Neuronal stem cell (in vitro differentiated cells): ENCODE results near the gene SLC6A18.
"Not testable (repeated sequence)": the region's sequence is repeated elsewhere in the genome, so short reads cannot be mapped to it uniquely, and the experiment has no call there.

ENCODE experiments used
- DNase-seq: peaks from one replicate; pipeline ENCODE4 v3.0.0-alpha.2; 2013; ENCODE audit warnings: low spot score
- H2AFZ ChIP-seq: one replicate; pipeline ENCODE4 v1.6.1; 2013; ENCODE audit warnings: mild to moderate bottlenecking, low read length, inconsistent platforms
- H2AK5ac ChIP-seq: 2 replicates; pipeline ENCODE4 v1.6.1; 2013; ENCODE audit warnings: low read depth, mild to moderate bottlenecking, inconsistent platforms, low read length, moderate library complexity, mixed read lengths
- H2BK120ac ChIP-seq: 2 replicates; pipeline ENCODE4 v1.6.1; 2013; ENCODE audit warnings: low read depth, mild to moderate bottlenecking, inconsistent platforms, low read length, moderate library complexity, mixed read lengths
- H2BK12ac ChIP-seq: one replicate; pipeline ENCODE4 v1.6.1; 2013; ENCODE audit warnings: low read length, inconsistent platforms
- H2BK15ac ChIP-seq: 2 replicates; pipeline ENCODE4 v1.6.1; 2013; ENCODE audit warnings: mild to moderate bottlenecking, low read length, inconsistent platforms, mixed read lengths
- H2BK5ac ChIP-seq: one replicate; pipeline ENCODE4 v1.6.1; 2013; ENCODE audit warnings: inconsistent platforms, mild to moderate bottlenecking, low read length, moderate library complexity
- H3K14ac ChIP-seq: one replicate; pipeline ENCODE4 v1.6.1; 2013; ENCODE audit warnings: low read length, inconsistent platforms
- H3K18ac ChIP-seq: 2 replicates; pipeline ENCODE4 v1.6.1; 2013; ENCODE audit warnings: low read length, inconsistent platforms
- H3K23ac ChIP-seq: 2 replicates; pipeline ENCODE4 v1.6.1; 2013; ENCODE audit warnings: low read depth, mild to moderate bottlenecking, mixed read lengths, low read length, inconsistent platforms; ENCODE audit not compliant: poor library complexity
- H3K27ac ChIP-seq: replicated peaks from 3 replicates; pipeline ENCODE4 v1.5.1; 2013; ENCODE audit warnings: low read length, inconsistent platforms
- H3K27me3 ChIP-seq, 3 experiments: 2 replicates each; pipeline ENCODE4 v1.6.1; 2013; ENCODE audit warnings: low read length in 3 of 3, mild to moderate bottlenecking in 2 of 3, inconsistent platforms in 1 of 3, low read depth in 1 of 3, mixed read lengths in 1 of 3, moderate library complexity in 1 of 3; ENCODE audit not compliant: control insufficient read depth in 3 of 3, insufficient read depth in 3 of 3
- H3K36me3 ChIP-seq, 2 donors: replicated peaks in 1 of 2; 2 replicates each; pipeline ENCODE4 v1.6.1; 2013; ENCODE audit warnings: low read length in 2 of 2; ENCODE audit not compliant: control insufficient read depth in 2 of 2, insufficient read depth in 2 of 2
- H3K4ac ChIP-seq: 2 replicates; pipeline ENCODE4 v1.6.1; 2013; ENCODE audit warnings: inconsistent platforms, mild to moderate bottlenecking, low read length, moderate library complexity
- H3K4me1 ChIP-seq, 2 donors: 1 replicate in 1 of 2; 2 replicates in 1 of 2; pipeline ENCODE4 v1.6.1; 2013; ENCODE audit warnings: low read length in 2 of 2, low read depth in 1 of 2; ENCODE audit not compliant: control insufficient read depth in 2 of 2, insufficient read depth in 1 of 2
- H3K4me2 ChIP-seq: one replicate; pipeline ENCODE4 v1.6.1; 2013; ENCODE audit warnings: mild to moderate bottlenecking, low read length, inconsistent platforms; ENCODE audit not compliant: insufficient read depth, poor library complexity, severe bottlenecking
- H3K4me3 ChIP-seq, 2 donors: 2 replicates each; pipeline ENCODE4 v1.5.1; 2013; ENCODE audit warnings: low read length in 2 of 2, mild to moderate bottlenecking in 2 of 2, inconsistent platforms in 1 of 2, moderate library complexity in 1 of 2
- H3K79me1 ChIP-seq: one replicate; pipeline ENCODE4 v1.6.1; 2013; ENCODE audit warnings: low read depth, mild to moderate bottlenecking, inconsistent platforms, low read length, moderate library complexity
- H3K9ac ChIP-seq: one replicate; pipeline ENCODE4 v1.6.1; 2013; ENCODE audit warnings: mild to moderate bottlenecking, low read depth, low read length, inconsistent platforms; ENCODE audit not compliant: poor library complexity
- H3K9me3 ChIP-seq, 2 donors: replicated peaks in 1 of 2; 2 replicates each; pipeline versions ENCODE3 to v1.6.1; 2013; ENCODE audit warnings: low read length in 2 of 2, mild to moderate bottlenecking in 2 of 2, inconsistent platforms in 1 of 2, low read depth in 1 of 2, mixed read lengths in 1 of 2, moderate library complexity in 1 of 2; ENCODE audit not compliant: control insufficient read depth in 2 of 2, insufficient read depth in 1 of 2
- H4K8ac ChIP-seq: one replicate; pipeline ENCODE4 v1.6.1; 2013; ENCODE audit warnings: low read depth, mild to moderate bottlenecking, inconsistent platforms, low read length, moderate library complexity
- H4K91ac ChIP-seq: one replicate; pipeline ENCODE4 v1.6.1; 2013; ENCODE audit warnings: low read length, low read depth, mild to moderate bottlenecking, inconsistent platforms; ENCODE audit not compliant: poor library complexity
- WGBS, 2 donors: extraction: QIAGEN DNeasy Blood & Tissue Kit; methylation state at CpG; one replicate each; pipeline ENCODE4 v1.1.7; 2013; ENCODE audit warnings: missing lambda C conversion rate in 2 of 2, mixed read lengths in 1 of 2; ENCODE audit not compliant: insufficient read length in 2 of 2, insufficient replicate concordance in 1 of 2; ENCODE audit errors: extremely low coverage in 2 of 2; 5-methylcytosine and 5-hydroxymethylcytosine counted together

SLC6A18 gene

DNA sequence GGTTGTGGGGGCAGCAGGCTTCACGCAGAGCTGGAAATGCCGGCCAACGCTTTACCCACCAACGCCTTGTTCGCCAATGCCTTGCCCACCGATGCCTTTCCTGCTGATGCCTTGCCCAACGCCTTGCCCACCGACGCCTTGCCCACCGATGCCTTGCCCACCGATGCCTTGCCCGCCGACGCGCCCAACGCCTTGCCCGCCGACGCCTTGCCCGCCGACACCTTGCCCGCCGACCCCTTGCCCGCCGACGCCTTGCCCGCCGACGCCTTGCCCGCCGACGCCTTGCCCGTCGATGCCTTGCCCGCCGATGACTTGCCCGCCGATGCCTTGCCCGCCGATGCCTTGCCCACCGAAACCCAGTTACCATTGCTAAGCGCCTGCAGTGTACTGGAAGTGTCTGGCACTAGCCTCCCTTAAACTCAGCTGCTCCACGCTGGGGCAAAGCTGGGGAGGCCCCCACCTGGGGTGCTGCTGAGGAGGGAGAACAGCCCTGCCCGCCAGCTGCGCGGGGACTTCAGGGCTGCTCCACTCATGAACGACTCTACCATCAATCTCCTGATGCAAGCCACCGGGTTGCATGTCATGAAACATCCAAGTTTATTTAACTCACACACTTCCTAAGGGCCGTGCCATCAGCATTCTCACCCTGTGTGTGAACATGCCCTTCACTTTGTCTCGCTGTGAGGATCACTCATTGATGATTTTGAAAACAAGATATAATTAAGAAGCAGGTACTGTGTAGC is 1.8 kb downstream of the SLC6A18 start:
- Histone ChIP-seq H4K91ac (no peak overlapping the region), H3K9me3 (peaks cover 0 to 4% of the 10 kb centered on the region in 2 donors), H2BK5ac (no peak overlapping the region), H3K14ac (no peak overlapping the region), H2AK5ac (no peak overlapping the region), H3K36me3 (no peaks in the 10 kb centered on the region), H3K79me1 (peaks cover 1% of the 10 kb centered on the region), H3K4me2 (no peak overlapping the region), H3K18ac (no peak overlapping the region), H3K4me3 (no peak overlapping the region), H2BK15ac (no peak overlapping the region), H3K27me3 (peaks cover 0 to 38% (median 2%) of the 10 kb centered on the region in 3 experiments), H2BK12ac (no peak overlapping the region), H3K4ac (no peak overlapping the region), H2BK120ac (no peak overlapping the region), H3K23ac (peak overlapping the region; percentile 77), H3K27ac (no peak overlapping the region), H3K4me1 (peaks cover 0 to 3% of the 10 kb centered on the region in 2 donors), H4K8ac (no peak overlapping the region), H3K9ac (peak overlapping the region; percentile 56), H2AFZ (no peak overlapping the region)
- DNase-seq = no peak
- no CpG with 5 or more reads among the region's 50 CpGs for WGBS, 2 donors

DNA sequence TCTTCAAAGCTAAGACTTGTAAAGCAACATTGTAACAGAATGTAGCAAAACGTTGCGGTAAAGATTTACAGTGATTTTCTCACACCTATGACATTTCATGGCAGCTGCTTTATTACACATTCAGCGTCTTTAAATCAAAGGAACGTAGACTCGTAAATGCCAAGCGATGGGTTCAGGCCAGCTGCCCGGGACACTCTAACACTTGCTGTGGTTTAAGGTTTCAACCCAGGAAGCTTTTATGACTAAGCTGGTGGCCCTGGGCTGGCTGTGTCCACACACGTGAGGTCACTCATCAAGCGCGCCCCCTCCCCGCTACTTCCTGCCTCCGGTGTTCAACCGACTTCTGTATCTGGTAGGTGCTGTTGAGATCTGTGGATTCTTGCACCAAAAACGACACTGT is 2.5 kb downstream of the SLC6A18 start:
- no peaks in the 10 kb centered on the region for H3K79me1 ChIP-seq
- H3K14ac ChIP-seq = no peak overlapping the region
- no peak overlapping the region for H2BK15ac ChIP-seq
- H2AK5ac ChIP-seq = no peak overlapping the region
- H2BK5ac ChIP-seq = no peak overlapping the region
- H4K91ac ChIP-seq = no peak overlapping the region
- H3K18ac ChIP-seq = no peak overlapping the region
- no peak overlapping the region for H3K9ac ChIP-seq
- peaks cover 0 to 3% of the 10 kb centered on the region in 2 donors for H3K4me1 ChIP-seq
- no peak overlapping the region for H2BK12ac ChIP-seq
- H3K36me3 ChIP-seq = no peaks in the 10 kb centered on the region
- H3K27ac ChIP-seq = no peak overlapping the region
- no CpG with 5 or more reads among the region's 14 CpGs for WGBS, 2 donors
- no peak overlapping the region for H3K4me2 ChIP-seq
- no peak overlapping the region for H3K23ac ChIP-seq
- no peaks in the 10 kb centered on the region for H3K9me3 ChIP-seq
- H3K4ac ChIP-seq = no peak overlapping the region
- no peak overlapping the region for H3K4me3 ChIP-seq
- no peak overlapping the region for H2BK120ac ChIP-seq
- H4K8ac ChIP-seq = no peak overlapping the region
- no peak for DNase-seq
- H3K27me3 ChIP-seq = peaks cover 0 to 38% (median 0%) of the 10 kb centered on the region in 3 experiments
- no peak overlapping the region for H2AFZ ChIP-seq

GRCh38 chr5:1228120-1228519 is 2.9 kb downstream of the SLC6A18 start:
- no peak overlapping the region for H2BK5ac ChIP-seq
- H3K4me1 ChIP-seq = peaks cover 0 to 3% of the 10 kb centered on the region in 2 donors
- no CpG with 5 or more reads among the region's 15 CpGs for WGBS, 2 donors
- H3K4me3 ChIP-seq = no peak overlapping the region
- H3K27ac ChIP-seq = no peak overlapping the region
- no peak overlapping the region for H2AFZ ChIP-seq
- no peak overlapping the region for H4K8ac ChIP-seq
- H3K36me3 ChIP-seq = no peaks in the 10 kb centered on the region
- H3K4ac ChIP-seq = no peak overlapping the region
- H2AK5ac ChIP-seq = no peak overlapping the region
- no peaks in the 10 kb centered on the region for H3K79me1 ChIP-seq
- no peak overlapping the region for H2BK15ac ChIP-seq
- peak overlapping the region; percentile 22 for H3K14ac ChIP-seq
- no peaks in the 10 kb centered on the region for H3K9me3 ChIP-seq
- peak overlapping the region; percentile 2 for H3K23ac ChIP-seq
- no peak for DNase-seq
- H2BK12ac ChIP-seq = no peak overlapping the region
- H3K18ac ChIP-seq = no peak overlapping the region
- no peak overlapping the region for H4K91ac ChIP-seq
- no peak overlapping the region for H2BK120ac ChIP-seq
- no peak overlapping the region for H3K9ac ChIP-seq
- H3K27me3 ChIP-seq = peaks cover 0 to 38% (median 0%) of the 10 kb centered on the region in 3 experiments
- no peak overlapping the region for H3K4me2 ChIP-seq

DNA sequence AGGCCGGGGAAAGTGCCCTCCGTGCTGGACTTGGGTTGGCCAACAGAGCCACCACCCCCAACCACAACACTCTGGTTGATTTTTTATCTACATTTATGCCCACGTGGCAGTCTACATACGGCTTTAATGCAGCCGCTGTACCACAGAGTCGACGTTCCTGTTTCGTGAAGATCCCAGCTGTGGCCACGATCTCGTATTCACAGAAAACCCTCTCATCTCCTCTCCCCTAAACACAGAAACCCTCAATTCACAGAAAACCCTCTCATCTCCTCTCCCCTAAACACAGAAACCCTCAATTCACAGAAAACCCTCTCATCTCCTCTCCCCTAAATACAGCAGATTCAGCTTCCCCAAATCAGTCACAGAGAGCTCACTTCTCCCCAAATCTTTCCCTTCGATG is 3.8 kb downstream of the SLC6A18 start:
- H3K4me2 ChIP-seq, H3K14ac ChIP-seq, H3K23ac ChIP-seq, H2AFZ ChIP-seq, H3K79me1 ChIP-seq, H3K4ac ChIP-seq, H3K4me3 ChIP-seq, H3K18ac ChIP-seq, H2BK12ac ChIP-seq, H3K9me3 ChIP-seq, H3K4me1 ChIP-seq, H3K9ac ChIP-seq, H2BK5ac ChIP-seq, H3K27ac ChIP-seq, H2BK15ac ChIP-seq, H3K36me3 ChIP-seq, DNase-seq, H2AK5ac ChIP-seq, H4K91ac ChIP-seq, H4K8ac ChIP-seq, H2BK120ac ChIP-seq: not testable (repeated sequence)
- H3K27me3 ChIP-seq = peaks cover 0 to 33% (median 0%) of the 10 kb centered on the region in 3 experiments
- no CpG with 5 or more reads among the region's 11 CpGs for whole genome bisulfite sequencing, 2 donors
